ENCODE measurements around the gene MAPKAPK2. TPM values are rescaled to one million over a fixed set of nuclear protein-coding genes. Genes with fewer than 3 reads are reported as not detected.

MAPKAPK2 gene
- total and polyA plus RNA-seq, 2 experiments from 2014 or later, result 12.8 to 39.4 TPM

DNA sequence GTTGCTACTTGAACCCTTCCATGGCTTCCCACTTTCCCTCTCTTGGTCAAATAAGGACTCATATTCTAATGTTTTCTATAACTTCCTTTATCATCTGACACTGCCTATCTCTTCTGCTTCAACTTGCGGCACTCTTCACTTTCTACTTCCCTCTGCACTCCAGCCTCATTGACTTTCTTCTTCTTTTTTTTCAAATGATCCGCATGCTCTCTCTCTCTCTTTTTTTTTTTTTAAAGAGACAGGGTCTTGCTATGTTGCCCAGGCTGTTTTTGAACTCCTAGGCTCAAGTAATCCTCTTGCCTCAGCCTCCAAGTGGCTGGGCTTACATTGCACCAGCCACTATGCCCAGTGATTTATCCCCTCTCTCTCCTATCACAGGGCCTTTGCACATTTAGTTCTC lies 94.9 kb downstream of the MAPKAPK2 start:
- no peaks in the 10 kb centered on the region for H3K9me3 ChIP-seq (ENCODE audit: low read depth)
- H3K4me2 ChIP-seq, result no peak overlapping the region
- no peak for DNase-seq (ENCODE audit: low spot score)
- 60% methylated on average over 2 of the region's 2 CpGs for WGBS (ENCODE audit: low lambda C conversion rate, missing lambda C conversion rate)
- H3K9me2 ChIP-seq (replicated peaks; ENCODE audit: insufficient read depth), result no peaks in the 10 kb centered on the region
- peaks cover 3% of the 10 kb centered on the region for H3K4me1 ChIP-seq (ENCODE audit: insufficient read depth)
- H3K27me3 ChIP-seq, result no peaks in the 10 kb centered on the region
- H3K36me3 ChIP-seq (replicated peaks; ENCODE audit: insufficient read depth, low read depth), result no peaks in the 10 kb centered on the region
- H3K27ac ChIP-seq, result no peak overlapping the region
- TF ChIP-seq EZH2 (IDR thresholded peaks at IDR 0.05; ENCODE audit: borderline replicate concordance) (no peak), EZH2phosphoT487 (IDR thresholded peaks at IDR 0.05; ENCODE audit: low read depth, severe bottlenecking, unreplicated experiment) (no peak)
- TF ChIP-seq, protein P1, sequence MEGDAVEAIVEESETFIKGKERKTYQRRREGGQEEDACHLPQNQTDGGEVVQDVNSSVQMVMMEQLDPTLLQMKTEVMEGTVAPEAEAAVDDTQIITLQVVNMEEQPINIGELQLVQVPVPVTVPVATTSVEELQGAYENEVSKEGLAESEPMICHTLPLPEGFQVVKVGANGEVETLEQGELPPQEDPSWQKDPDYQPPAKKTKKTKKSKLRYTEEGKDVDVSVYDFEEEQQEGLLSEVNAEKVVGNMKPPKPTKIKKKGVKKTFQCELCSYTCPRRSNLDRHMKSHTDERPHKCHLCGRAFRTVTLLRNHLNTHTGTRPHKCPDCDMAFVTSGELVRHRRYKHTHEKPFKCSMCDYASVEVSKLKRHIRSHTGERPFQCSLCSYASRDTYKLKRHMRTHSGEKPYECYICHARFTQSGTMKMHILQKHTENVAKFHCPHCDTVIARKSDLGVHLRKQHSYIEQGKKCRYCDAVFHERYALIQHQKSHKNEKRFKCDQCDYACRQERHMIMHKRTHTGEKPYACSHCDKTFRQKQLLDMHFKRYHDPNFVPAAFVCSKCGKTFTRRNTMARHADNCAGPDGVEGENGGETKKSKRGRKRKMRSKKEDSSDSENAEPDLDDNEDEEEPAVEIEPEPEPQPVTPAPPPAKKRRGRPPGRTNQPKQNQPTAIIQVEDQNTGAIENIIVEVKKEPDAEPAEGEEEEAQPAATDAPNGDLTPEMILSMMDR (IDR thresholded peaks at IDR 0.05; ENCODE audit: poor library complexity), result no peak
- no peaks in the 10 kb centered on the region for H4K20me1 ChIP-seq (ENCODE audit: insufficient read depth, poor library complexity, severe bottlenecking)
- no peaks in the 10 kb centered on the region for H3K79me2 ChIP-seq
- H3K4me3 ChIP-seq, result no peak overlapping the region
- H2AFZ ChIP-seq, result no peak overlapping the region

DNA sequence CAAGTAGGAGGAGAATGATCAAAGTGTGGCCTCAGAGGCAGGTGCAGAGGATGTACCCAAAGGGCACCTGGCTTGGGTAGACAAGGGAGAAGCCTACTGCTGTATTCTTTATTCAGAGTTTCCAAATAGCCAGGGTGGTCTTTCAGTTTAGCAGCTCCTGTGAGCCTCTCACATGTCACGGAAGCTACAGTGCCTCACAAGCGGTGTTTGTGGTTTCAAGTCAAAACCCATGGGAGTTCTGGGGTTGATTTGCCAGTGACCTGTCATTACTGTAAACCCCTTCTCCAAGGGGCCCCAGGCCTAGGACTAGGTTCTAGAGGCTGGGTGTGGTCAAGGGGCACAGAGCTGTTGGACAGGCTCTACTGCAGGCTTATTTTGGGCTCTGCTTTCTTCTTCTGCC lies 97.7 kb downstream of the MAPKAPK2 start:
- no peak for DNase-seq (ENCODE audit: low spot score)
- no peaks in the 10 kb centered on the region for H3K36me3 ChIP-seq (replicated peaks; ENCODE audit: insufficient read depth, low read depth)
- H3K4me3 ChIP-seq, result no peak overlapping the region
- TF ChIP-seq EZH2phosphoT487 (IDR thresholded peaks at IDR 0.05; ENCODE audit: low read depth, severe bottlenecking, unreplicated experiment) (no peak), EZH2 (IDR thresholded peaks at IDR 0.05; ENCODE audit: borderline replicate concordance) (no peak)
- TF ChIP-seq, protein P1 (IDR thresholded peaks at IDR 0.05; ENCODE audit: poor library complexity), result no peak
- H3K4me1 ChIP-seq (ENCODE audit: insufficient read depth), result no peaks in the 10 kb centered on the region
- no peaks in the 10 kb centered on the region for H3K9me2 ChIP-seq (replicated peaks; ENCODE audit: insufficient read depth)
- WGBS (ENCODE audit: low lambda C conversion rate, missing lambda C conversion rate), result 87% methylated on average over 2 of the region's 2 CpGs
- H3K9me3 ChIP-seq (ENCODE audit: low read depth), result no peaks in the 10 kb centered on the region
- H3K79me2 ChIP-seq, result no peaks in the 10 kb centered on the region
- H3K27ac ChIP-seq, result no peak overlapping the region
- H4K20me1 ChIP-seq (ENCODE audit: insufficient read depth, poor library complexity, severe bottlenecking), result no peaks in the 10 kb centered on the region
- H3K4me2 ChIP-seq, result no peak overlapping the region
- H3K27me3 ChIP-seq, result no peaks in the 10 kb centered on the region
- no peak overlapping the region for H2AFZ ChIP-seq

DNA sequence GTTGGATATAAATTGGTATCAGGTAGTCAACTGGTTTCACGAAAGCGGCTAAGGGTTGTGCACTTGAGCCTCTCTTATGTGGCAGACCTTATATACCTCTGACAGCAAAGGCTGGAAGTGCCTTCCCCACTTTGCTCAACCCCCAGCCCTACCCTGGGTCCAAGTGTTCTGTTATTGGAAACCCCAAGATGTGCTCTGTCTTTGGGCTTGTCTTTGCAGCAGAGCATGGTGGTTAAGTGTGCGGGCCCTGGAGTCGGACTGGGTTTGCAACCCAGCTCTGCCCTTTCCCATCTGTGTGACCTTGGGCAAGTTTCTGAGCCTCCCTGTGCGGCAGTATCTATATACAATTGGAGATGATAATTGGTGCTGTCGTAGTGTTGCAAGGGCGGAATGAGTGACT lies 98.8 kb downstream of the MAPKAPK2 start:
- H3K4me3 ChIP-seq, result no peak overlapping the region
- H2AFZ ChIP-seq, result no peak overlapping the region
- WGBS (ENCODE audit: low lambda C conversion rate, missing lambda C conversion rate), result 90% methylated on average over 7 of the region's 7 CpGs
- no peaks in the 10 kb centered on the region for H3K79me2 ChIP-seq
- H3K4me2 ChIP-seq, result no peak overlapping the region
- no peak overlapping the region for H3K27ac ChIP-seq
- H3K36me3 ChIP-seq (replicated peaks; ENCODE audit: insufficient read depth, low read depth), result no peaks in the 10 kb centered on the region
- no peaks in the 10 kb centered on the region for H3K27me3 ChIP-seq
- H4K20me1 ChIP-seq (ENCODE audit: insufficient read depth, poor library complexity, severe bottlenecking), result no peaks in the 10 kb centered on the region
- H3K9me2 ChIP-seq (replicated peaks; ENCODE audit: insufficient read depth), result no peaks in the 10 kb centered on the region
- no peaks in the 10 kb centered on the region for H3K9me3 ChIP-seq (ENCODE audit: low read depth)
- H3K4me1 ChIP-seq (ENCODE audit: insufficient read depth), result no peaks in the 10 kb centered on the region
- no peak for DNase-seq (ENCODE audit: low spot score)
- TF ChIP-seq EZH2phosphoT487 (IDR thresholded peaks at IDR 0.05; ENCODE audit: low read depth, severe bottlenecking, unreplicated experiment) (no peak), EZH2 (IDR thresholded peaks at IDR 0.05; ENCODE audit: borderline replicate concordance) (no peak)
- TF ChIP-seq, protein P1 (IDR thresholded peaks at IDR 0.05; ENCODE audit: poor library complexity), result no peak

Small RNAs within 50 kb of the gene (small RNA-seq; reads per million reads assigned to genes)
- not detected for gene RF00019

Other genes with a start within 250 kb of the MAPKAPK2 start
- gene IKBKE, start 214.4 kb upstream of the MAPKAPK2 start, total RNA-seq, result 6.4 and 7.3 TPM in 2 replicates
- 5.9 and 6.4 TPM in 2 replicates for gene IKBKE, start 214.4 kb upstream of the MAPKAPK2 start, polyA plus RNA-seq
- 2.0 TPM in 2 replicates for gene RASSF5, start 177.4 kb upstream of the MAPKAPK2 start, total RNA-seq
- gene RASSF5, start 177.4 kb upstream of the MAPKAPK2 start, polyA plus RNA-seq, result 1.6 and 2.3 TPM in 2 replicates
- 30.1 and 40.4 TPM in 2 replicates for gene EIF2D, start 72.4 kb upstream of the MAPKAPK2 start, total RNA-seq
- gene EIF2D, start 72.4 kb upstream of the MAPKAPK2 start, polyA plus RNA-seq, result 25.7 and 27.7 TPM in 2 replicates
- gene DYRK3, start 49.4 kb upstream of the MAPKAPK2 start, total RNA-seq, result 4.6 and 6.2 TPM in 2 replicates
- gene DYRK3, start 49.4 kb upstream of the MAPKAPK2 start, polyA plus RNA-seq, result 5.8 and 8.9 TPM in 2 replicates
- 0.28 and 0.37 TPM in 2 replicates for gene IL19, start 85.9 kb downstream of the MAPKAPK2 start, total RNA-seq
- not detected in 2 replicates for gene IL19, start 85.9 kb downstream of the MAPKAPK2 start, polyA plus RNA-seq
- not detected in 2 replicates for gene IL10, start 87.6 kb downstream of the MAPKAPK2 start, total RNA-seq
- gene IL10, start 87.6 kb downstream of the MAPKAPK2 start, polyA plus RNA-seq, result 0.49 and 0.50 TPM in 2 replicates
- gene IL20, start 180.7 kb downstream of the MAPKAPK2 start, total RNA-seq, result not detected in 2 replicates
- not detected in 2 replicates for gene IL20, start 180.7 kb downstream of the MAPKAPK2 start, polyA plus RNA-seq
- gene IL24, start 212.5 kb downstream of the MAPKAPK2 start, total RNA-seq, result 0.12 TPM in 1 of 2 replicates, not detected in the other
- 1.3 TPM in 1 of 2 replicates, not detected in the other for gene IL24, start 212.5 kb downstream of the MAPKAPK2 start, polyA plus RNA-seq
- gene FCMR, start 237.0 kb downstream of the MAPKAPK2 start, total RNA-seq, result 0.97 and 2.6 TPM in 2 replicates
- 0.71 and 0.88 TPM in 2 replicates for gene FCMR, start 237.0 kb downstream of the MAPKAPK2 start, polyA plus RNA-seq

All from hepatocyte (in vitro differentiated cells).